Hypothalamus (tissue), 51 donors: ENCODE measurements around the gene DIP2B.

Source experiments
- DNase-seq, 51 donors: peaks; one replicate each; lab custom pipeline; 2025; lab: John Stamatoyannopoulos, UW

DIP2B gene

GRCh38 chr12:50708631-50709030 lies 203.8 kb downstream of the DIP2B start:
- DNase-seq = no peak

- DNase-seq = no peak
Observed at GRCh38 chr12:50711121-50711520, 206.3 kb downstream of the DIP2B start.

GRCh38 chr12:50715174-50715573 lies 210.4 kb downstream of the DIP2B start:
- no peak for DNase-seq

GRCh38 chr12:50718760-50719159 lies 214.0 kb downstream of the DIP2B start:
- DNase-seq = no peak

DNA sequence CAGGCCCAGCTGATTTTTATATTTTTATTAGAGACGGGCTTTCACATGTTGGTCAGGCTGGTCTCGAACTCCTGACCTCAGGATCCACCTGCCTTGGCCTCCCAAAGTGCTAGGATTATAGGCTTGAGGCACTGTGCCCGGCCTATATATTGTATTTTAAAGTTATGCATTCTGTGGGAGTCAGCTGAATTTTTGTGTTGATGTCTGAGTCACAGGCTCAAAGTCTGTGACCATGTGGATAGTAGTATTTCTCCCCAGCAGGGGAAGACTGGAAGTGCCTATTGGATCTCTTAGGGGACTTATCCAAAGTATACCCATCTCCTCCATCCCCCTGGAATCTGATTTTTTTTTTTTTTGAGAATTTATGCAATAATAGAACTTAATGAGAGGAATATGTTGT lies 215.3 kb downstream of the DIP2B start:
- DNase-seq = no peak

GRCh38 chr12:50720501-50720900 lies 215.7 kb downstream of the DIP2B start:
- no peak for DNase-seq

DNA sequence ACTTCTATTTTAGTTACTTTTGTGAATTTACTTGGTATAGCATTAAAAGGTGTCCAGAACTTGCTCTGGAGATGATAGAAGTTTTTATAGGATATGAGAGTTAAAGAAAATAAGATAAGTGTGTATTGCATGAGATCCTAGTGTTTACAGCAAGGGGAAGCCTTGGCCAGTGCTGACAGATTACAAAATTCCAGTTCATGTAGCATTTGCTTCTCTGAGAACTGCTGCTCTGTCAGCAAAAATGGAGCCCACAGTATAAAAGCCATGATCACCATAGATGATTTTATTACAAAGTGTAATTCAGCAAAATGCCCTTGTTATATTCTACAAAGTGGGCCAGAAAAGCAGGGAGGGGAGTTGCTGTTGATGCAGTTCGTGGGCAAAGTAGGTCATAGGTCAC lies 219.1 kb downstream of the DIP2B start:
- no peak for DNase-seq

DNA sequence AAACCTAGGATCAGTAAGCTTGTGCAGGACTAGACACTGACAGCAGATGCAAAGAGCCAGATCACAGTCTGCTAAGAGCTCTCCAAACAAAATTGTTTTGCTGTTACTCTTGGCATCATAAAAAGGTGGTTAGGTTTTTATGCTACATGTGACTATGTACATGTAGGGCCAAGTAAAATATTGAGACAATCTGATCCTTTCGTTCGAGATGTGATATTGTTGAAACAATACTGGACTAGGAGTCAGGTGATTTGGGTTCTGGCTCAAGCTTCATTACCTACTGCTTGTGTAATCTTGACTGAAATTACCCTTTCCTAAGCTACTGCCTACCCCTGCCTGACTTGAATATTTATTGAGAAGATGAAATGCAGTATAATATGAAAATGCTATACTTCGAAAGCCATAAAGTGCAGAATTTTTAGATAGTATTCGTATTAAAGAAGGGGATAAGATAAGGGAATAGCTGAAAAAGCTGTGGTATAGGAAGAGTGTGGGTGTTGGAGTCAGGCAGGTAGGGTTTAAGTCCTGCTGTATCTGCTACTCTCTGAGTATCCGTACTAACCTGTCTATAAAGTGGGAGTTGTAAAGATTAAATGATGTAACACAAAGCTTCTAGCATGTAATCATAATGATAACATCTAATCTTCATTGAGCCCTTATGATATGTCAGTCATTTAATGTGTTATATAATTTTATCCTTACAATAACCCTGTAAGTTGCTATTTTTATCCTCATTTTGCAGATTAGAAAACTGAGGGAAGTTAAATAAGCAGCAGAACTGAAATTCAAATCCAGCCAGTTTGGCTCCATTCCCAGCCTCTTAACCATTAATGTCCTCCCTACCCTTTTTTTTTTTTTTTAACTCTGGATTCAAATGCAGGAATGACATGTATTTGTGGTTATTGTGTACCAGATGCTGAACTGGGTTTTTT lies 220.5 kb downstream of the DIP2B start:
- DNase-seq = no peak

DNA sequence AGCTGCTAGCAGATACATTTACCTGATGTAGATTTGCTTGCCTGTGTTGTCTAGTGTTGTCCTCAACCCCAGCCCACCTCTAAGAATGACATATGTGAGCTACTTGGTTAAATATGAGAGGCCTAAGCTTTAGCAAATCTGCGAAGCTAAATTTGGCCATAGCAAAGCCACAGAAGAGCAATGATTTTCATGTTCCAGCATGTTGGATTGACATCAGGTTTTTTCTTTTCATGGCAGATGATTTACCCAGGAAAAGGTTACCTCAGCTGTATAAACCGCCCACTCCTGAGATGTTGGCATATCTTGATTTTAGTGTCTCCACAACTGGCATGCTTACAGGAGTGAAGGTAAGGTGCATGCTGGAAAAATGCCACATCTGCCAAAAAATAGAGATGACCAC lies 222.7 kb downstream of the DIP2B start:
- DNase-seq = no peak

DNA sequence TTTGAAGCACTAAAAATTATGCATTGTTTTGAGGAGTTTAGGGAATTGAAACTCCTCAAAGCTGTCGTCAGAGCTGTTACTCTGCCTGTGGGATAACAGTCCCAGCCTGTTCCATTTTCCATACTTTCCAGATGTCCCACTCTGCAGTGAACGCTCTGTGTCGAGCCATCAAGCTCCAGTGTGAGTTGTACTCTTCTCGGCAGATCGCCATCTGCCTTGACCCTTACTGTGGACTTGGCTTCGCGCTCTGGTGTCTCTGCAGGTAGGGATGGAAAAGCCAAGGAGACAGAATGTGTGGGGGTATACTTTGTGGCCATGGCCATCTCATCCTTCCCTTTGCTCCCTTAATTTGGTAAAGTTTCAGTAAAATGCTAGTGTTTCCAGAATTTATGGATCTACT lies 223.6 kb downstream of the DIP2B start:
- peak in 1 of 51 donors; percentile 3 for DNase-seq

- DNase-seq = no peak
Observed at GRCh38 chr12:50728841-50729240, 224.1 kb downstream of the DIP2B start.

- DNase-seq = peak in 2 of 51 donors; percentile 10 to 24
Observed at GRCh38 chr12:50732591-50732990, 227.8 kb downstream of the DIP2B start.

GRCh38 chr12:50733706-50734105 lies 228.9 kb downstream of the DIP2B start:
- no peak for DNase-seq

- peak in 8 of 51 donors; percentile 4 to 14 (median 10) for DNase-seq
Observed at GRCh38 chr12:50734409-50735263, 229.9 kb downstream of the DIP2B start.

DNA sequence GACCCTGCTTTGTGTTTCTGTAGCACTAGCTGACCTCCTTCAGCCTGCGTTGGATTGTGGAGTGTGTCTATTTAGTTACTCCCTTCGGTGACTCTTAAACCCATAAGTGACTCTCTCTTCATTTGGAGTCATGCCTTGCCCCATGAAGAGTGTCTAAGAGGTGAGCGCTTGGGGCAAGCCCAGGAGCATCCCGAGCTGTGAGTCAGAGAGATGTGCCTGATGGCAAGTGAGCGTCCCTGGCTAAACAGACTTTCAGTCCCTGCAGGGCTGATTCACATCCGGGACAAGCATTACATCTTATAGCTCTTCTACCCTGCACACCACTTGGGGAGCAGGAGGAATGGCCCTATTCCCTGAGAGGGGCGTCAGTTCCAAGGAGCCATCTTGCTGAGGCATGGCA lies 234.8 kb downstream of the DIP2B start:
- DNase-seq = no peak

GRCh38 chr12:50740307-50740706 lies 235.5 kb downstream of the DIP2B start:
- no peak for DNase-seq

DNA sequence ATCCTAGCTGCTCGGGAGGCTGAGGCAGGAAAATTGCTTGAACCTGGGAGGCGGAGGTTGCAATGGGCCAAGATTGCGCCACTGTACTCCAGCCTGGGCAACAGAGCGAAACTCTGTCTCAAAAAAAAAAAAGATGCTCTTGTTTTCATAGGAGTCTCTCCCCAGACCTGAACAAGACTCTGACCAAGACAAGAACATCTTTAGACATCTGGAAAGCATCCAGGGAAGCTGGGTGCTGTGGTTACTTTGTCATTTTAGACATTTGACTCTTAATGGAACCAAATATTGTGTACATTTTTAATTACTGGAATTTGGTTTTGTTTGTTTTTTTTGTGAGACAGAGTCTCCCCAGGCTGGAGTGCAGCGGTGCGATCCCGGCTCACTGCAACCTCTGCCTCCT lies 238.0 kb downstream of the DIP2B start:
- DNase-seq = no peak

DNA sequence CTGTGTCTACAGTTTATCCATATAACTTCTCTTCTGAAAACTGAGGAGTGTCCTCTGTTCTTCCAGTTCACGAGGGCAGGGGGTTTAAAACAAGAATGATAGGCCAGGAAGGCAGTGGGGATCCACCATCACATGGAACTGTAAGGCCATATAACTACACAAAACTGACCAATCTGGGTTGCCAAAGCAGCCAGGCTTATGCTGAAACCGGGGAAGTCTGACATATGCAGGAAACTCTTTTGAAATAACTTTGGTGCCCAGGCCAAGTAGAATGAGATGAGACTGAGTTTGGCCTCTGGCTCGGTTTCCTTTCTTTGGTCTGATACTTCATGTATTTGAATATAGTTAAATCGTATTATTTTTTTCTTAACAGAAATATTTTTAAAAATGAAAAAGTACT lies 241.1 kb downstream of the DIP2B start:
- DNase-seq = no peak

GRCh38 chr12:50746431-50746830 lies 241.6 kb downstream of the DIP2B start:
- DNase-seq = no peak

- DNase-seq = no peak
Observed at GRCh38 chr12:50747817-50748216, 243.0 kb downstream of the DIP2B start.

DNA sequence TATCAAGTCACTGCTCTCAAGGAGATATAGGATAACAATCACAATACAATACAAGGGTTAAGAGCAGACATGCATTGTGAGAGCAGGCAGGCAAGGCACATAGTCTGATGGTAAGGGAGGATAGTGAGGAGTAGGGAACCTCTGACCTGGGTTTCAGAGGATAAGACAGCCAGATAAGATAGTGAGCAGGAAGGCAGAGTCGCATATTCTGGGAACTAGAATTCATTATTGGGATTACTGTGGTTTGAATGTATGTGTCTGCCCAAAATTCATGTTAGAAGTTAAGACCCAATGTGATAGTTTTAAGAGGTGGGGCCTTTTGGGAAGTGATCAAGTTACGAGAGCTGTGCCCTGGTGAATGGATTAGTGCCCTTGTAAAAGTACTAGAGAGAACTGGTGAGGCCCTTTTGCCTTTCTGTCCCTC lies 244.7 kb downstream of the DIP2B start:
- DNase-seq = no peak

DNA sequence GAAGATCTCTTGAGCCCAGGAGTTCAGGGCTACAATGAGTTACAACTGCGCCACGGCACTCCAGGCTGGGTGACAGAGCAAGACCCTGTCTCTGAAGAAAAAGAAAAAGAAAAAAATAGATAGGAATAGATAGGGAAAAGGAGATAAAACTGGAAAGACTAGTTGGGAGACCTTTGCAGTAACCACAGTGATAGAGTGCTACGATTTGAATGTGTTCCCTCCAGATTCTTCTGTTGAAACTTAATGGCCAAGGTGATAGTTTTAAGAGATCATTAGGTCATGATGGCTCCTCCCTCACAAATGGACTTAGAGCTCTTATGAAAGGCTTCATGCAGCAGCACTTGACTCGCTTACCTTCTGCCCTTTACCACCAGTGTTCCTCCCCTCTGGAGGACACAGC lies 245.6 kb downstream of the DIP2B start:
- DNase-seq = no peak
